GM12801 (cell line): ENCODE data around the gene SLC38A11.

ENCODE experiments used
- CTCF ChIP-seq: IDR thresholded peaks from one replicate; pipeline ENCODE4 v1.5.1; 2011; ENCODE audit warnings: control low read depth; ENCODE audit not compliant: insufficient read length; ENCODE audit errors: extremely low read depth

The SLC38A11 gene

GRCh38 chr2:164932377-164932776, 22.9 kb downstream of the SLC38A11 start:
- no peak for TF ChIP-seq CTCF

- no peak for TF ChIP-seq CTCF
Measured at GRCh38 chr2:164928101-164928673, 27.1 kb downstream of the SLC38A11 start.

- TF ChIP-seq CTCF, result no peak
Measured at GRCh38 chr2:164922134-164922533, 33.2 kb downstream of the SLC38A11 start.

- TF ChIP-seq CTCF, result no peak
Measured at GRCh38 chr2:164920430-164920829, 34.9 kb downstream of the SLC38A11 start.

- TF ChIP-seq CTCF, result no peak
Measured at GRCh38 chr2:164917296-164917903, 37.9 kb downstream of the SLC38A11 start.

- TF ChIP-seq CTCF, result no peak
Measured at GRCh38 chr2:164915566-164915965, 39.8 kb downstream of the SLC38A11 start.

- TF ChIP-seq CTCF, result no peak
Measured at GRCh38 chr2:164913640-164914350, 41.5 kb downstream of the SLC38A11 start.
